ENCODE results near the gene PID1.
A peak's percentile ranks its signal among the peaks of the same experiment; 100 is the strongest.

Gene PID1

DNA sequence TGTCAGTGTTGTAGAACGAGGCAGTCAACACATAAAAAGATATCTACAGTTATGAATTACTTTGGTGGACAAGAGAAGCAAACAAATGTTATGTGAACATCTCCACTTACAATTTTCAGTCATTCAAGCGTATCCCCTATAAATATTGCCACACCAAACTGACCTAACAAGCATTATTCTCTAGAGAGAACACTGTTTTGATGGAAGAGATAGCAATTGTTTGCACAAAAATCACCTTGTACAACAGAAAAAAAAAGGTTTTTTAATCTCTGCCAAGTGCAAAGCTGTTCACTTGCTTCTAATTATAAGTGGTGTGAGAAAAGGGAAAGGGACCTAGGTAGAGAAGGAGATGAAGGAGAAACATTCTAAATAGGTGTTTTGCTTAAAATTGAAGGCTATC lies 33.8 kb downstream of the PID1 start:
- no peaks in the 10 kb centered on the region for H3K79me1 ChIP-seq (ENCODE audit: low read length)
- no peak overlapping the region for H2BK15ac ChIP-seq (replicated peaks; ENCODE audit: low read depth)
- H3K4ac ChIP-seq (ENCODE audit: low read depth, low read length), result no peak overlapping the region
- H2AK5ac ChIP-seq (ENCODE audit: low read length), result no peak overlapping the region
- no peak overlapping the region for H3K9ac ChIP-seq (ENCODE audit: low read length)
- no peak overlapping the region for H2BK5ac ChIP-seq (ENCODE audit: low read length)
- H4K5ac ChIP-seq (ENCODE audit: low read length), result no peak overlapping the region
- no peak overlapping the region for H3K23ac ChIP-seq (ENCODE audit: low read length)
- H3K4me1 ChIP-seq (ENCODE audit: control insufficient read depth, low read depth, low read length), result no peaks in the 10 kb centered on the region
- no peak overlapping the region for H2BK120ac ChIP-seq (ENCODE audit: low read depth, low read length)
- no peak for DNase-seq
- H3K27ac ChIP-seq (ENCODE audit: low read depth, low read length), result no peak overlapping the region
- H3K4me2 ChIP-seq (ENCODE audit: low read length), result no peak overlapping the region
- no peak overlapping the region for H4K8ac ChIP-seq (ENCODE audit: low read depth, low read length)
- WGBS (ENCODE audit: extremely low coverage, insufficient coverage, low lambda C conversion rate), result no CpG with 5 or more reads among the region's 2 CpGs
- H3K56ac ChIP-seq (ENCODE audit: low read length), result no peak overlapping the region
- no peaks in the 10 kb centered on the region for H3K36me3 ChIP-seq (ENCODE audit: control insufficient read depth, insufficient read depth, low read length)
- no peaks in the 10 kb centered on the region for H3K27me3 ChIP-seq (ENCODE audit: insufficient read depth, low read length, poor library complexity)
- no peak overlapping the region for H3K4me3 ChIP-seq (ENCODE audit: low read length)
- H3K79me2 ChIP-seq (ENCODE audit: control insufficient read depth, insufficient read depth, low read length), result no peaks in the 10 kb centered on the region
- H3K18ac ChIP-seq (ENCODE audit: low read length), result no peak overlapping the region

DNA sequence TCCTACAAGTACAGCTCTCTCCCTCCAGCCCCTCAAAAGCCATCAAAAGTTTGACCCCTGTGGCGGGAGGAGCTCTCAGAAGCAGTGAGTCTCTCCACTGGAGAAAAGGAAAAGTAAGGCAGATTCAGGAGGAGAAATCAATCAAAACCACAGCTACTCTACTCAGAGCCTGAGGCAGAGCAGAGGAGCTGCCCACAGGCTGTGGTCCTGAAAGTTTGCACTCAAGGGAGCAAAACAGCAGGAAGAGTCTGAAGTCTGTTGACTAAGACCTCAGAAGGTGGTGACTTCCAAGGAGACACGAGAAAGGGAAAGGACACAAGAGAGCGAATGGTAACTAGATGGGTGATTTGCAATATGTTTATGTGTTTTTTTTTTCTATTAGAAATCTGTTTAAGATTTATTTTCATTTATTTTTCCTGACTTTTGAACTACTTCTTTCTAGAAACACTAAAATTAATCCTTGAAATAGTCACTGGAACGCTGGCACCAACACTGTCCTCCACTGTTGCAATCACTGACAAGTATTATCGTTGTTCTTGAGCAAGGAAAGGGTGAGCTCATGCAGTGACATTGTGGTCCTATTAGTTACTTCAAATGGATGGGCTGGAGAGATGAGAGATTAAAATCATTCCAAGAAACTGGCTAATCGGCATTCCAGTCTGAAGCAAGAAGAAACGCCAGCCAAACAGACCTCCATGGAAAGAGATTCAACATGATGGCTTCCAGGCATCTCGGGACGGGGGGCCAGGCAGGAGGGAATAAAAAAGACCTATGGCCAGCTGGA lies 35.8 kb downstream of the PID1 start:
- no peak overlapping the region for H3K56ac ChIP-seq (ENCODE audit: low read length)
- no peaks in the 10 kb centered on the region for H3K36me3 ChIP-seq (ENCODE audit: control insufficient read depth, insufficient read depth, low read length)
- H3K18ac ChIP-seq (ENCODE audit: low read length), result no peak overlapping the region
- H4K8ac ChIP-seq (ENCODE audit: low read depth, low read length), result no peak overlapping the region
- no peak overlapping the region for H3K4ac ChIP-seq (ENCODE audit: low read depth, low read length)
- no peak overlapping the region for H3K9ac ChIP-seq (ENCODE audit: low read length)
- no peak overlapping the region for H3K4me3 ChIP-seq (ENCODE audit: low read length)
- H2AK5ac ChIP-seq (ENCODE audit: low read length), result no peak overlapping the region
- no CpG with 5 or more reads among the region's 9 CpGs for WGBS (ENCODE audit: extremely low coverage, insufficient coverage, low lambda C conversion rate)
- no peak overlapping the region for H3K4me2 ChIP-seq (ENCODE audit: low read length)
- DNase-seq, result peak; percentile 60
- H3K79me2 ChIP-seq (ENCODE audit: control insufficient read depth, insufficient read depth, low read length), result no peaks in the 10 kb centered on the region
- H2BK120ac ChIP-seq (ENCODE audit: low read depth, low read length), result no peak overlapping the region
- H3K4me1 ChIP-seq (ENCODE audit: control insufficient read depth, low read depth, low read length), result no peaks in the 10 kb centered on the region
- no peaks in the 10 kb centered on the region for H3K79me1 ChIP-seq (ENCODE audit: low read length)
- H2BK5ac ChIP-seq (ENCODE audit: low read length), result no peak overlapping the region
- H2BK15ac ChIP-seq (replicated peaks; ENCODE audit: low read depth), result no peak overlapping the region
- no peak overlapping the region for H4K5ac ChIP-seq (ENCODE audit: low read length)
- H3K27ac ChIP-seq (ENCODE audit: low read depth, low read length), result no peak overlapping the region
- no peak overlapping the region for H3K23ac ChIP-seq (ENCODE audit: low read length)
- H3K27me3 ChIP-seq (ENCODE audit: insufficient read depth, low read length, poor library complexity), result no peaks in the 10 kb centered on the region

DNA sequence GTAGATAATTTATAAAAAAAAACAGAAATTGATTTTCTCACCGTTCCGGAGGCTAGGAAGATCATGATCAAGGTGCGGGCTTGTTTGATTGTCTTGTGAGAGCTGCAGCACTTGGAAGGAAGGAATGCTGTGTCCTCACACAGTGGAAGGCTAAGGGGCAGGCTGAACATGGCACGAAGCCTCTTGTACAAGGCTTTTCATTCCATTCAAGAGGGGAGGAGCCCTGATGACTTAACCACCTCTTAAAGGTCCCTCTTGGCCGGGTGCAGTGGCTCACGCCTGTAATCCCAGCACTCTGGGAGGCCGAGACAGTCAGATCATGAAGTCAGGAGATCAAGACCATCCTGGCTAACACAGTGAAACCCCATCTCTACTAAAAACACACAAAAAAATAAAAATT lies 39.2 kb downstream of the PID1 start:
- no CpG with 5 or more reads among the region's 7 CpGs for WGBS (ENCODE audit: extremely low coverage, insufficient coverage, low lambda C conversion rate)
- Histone ChIP-seq H3K9ac (ENCODE audit: low read length) (no peak overlapping the region), H4K8ac (ENCODE audit: low read depth, low read length) (no peak overlapping the region), H2BK120ac (ENCODE audit: low read depth, low read length) (no peak overlapping the region), H4K5ac (ENCODE audit: low read length) (no peak overlapping the region), H3K79me2 (ENCODE audit: control insufficient read depth, insufficient read depth, low read length) (no peaks in the 10 kb centered on the region), H3K27me3 (ENCODE audit: insufficient read depth, low read length, poor library complexity) (no peaks in the 10 kb centered on the region), H3K27ac (ENCODE audit: low read depth, low read length) (no peak overlapping the region), H3K56ac (ENCODE audit: low read length) (no peak overlapping the region), H2BK5ac (ENCODE audit: low read length) (no peak overlapping the region), H3K4me1 (ENCODE audit: control insufficient read depth, low read depth, low read length) (no peaks in the 10 kb centered on the region), H3K79me1 (ENCODE audit: low read length) (no peaks in the 10 kb centered on the region), H3K36me3 (ENCODE audit: control insufficient read depth, insufficient read depth, low read length) (no peaks in the 10 kb centered on the region), H3K23ac (ENCODE audit: low read length) (no peak overlapping the region), H3K4ac (ENCODE audit: low read depth, low read length) (no peak overlapping the region), H3K4me3 (ENCODE audit: low read length) (no peak overlapping the region), H3K18ac (ENCODE audit: low read length) (no peak overlapping the region), H2AK5ac (ENCODE audit: low read length) (no peak overlapping the region), H2BK15ac (replicated peaks; ENCODE audit: low read depth) (no peak overlapping the region), H3K4me2 (ENCODE audit: low read length) (no peak overlapping the region)
- DNase-seq, result no peak

DNA sequence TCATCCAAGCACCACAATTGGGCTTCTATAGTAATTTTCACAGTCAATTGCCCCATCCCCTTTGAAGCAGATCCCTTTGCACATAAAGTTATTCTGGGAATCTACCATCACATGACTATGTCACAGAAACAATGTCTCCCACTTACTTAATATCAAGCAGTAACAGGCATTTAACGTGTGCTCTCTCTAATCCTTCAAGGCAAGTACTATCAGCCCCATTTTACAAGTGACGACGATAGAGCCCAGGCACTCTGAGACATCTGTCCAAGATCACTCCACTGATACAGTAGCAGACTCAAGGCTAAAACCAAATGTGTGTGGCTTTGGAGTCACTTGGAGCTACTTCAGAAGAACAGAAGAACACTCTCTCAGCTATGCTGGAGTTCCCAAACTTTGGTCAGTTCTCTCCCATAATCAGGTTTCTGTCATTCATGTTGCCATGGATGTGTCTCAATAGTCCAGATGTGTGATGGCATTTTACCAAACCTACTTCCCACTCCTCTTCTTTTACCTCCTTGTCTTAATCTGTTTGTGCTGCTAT lies 39.7 kb downstream of the PID1 start:
- Histone ChIP-seq H3K9ac (ENCODE audit: low read length) (no peak overlapping the region), H3K18ac (ENCODE audit: low read length) (no peak overlapping the region), H3K4me3 (ENCODE audit: low read length) (no peak overlapping the region), H2BK15ac (replicated peaks; ENCODE audit: low read depth) (no peak overlapping the region), H4K5ac (ENCODE audit: low read length) (no peak overlapping the region), H3K27ac (ENCODE audit: low read depth, low read length) (no peak overlapping the region), H3K4ac (ENCODE audit: low read depth, low read length) (no peak overlapping the region), H2BK5ac (ENCODE audit: low read length) (no peak overlapping the region), H2AK5ac (ENCODE audit: low read length) (no peak overlapping the region), H3K4me2 (ENCODE audit: low read length) (no peak overlapping the region), H2BK120ac (ENCODE audit: low read depth, low read length) (no peak overlapping the region), H4K8ac (ENCODE audit: low read depth, low read length) (no peak overlapping the region), H3K79me2 (ENCODE audit: control insufficient read depth, insufficient read depth, low read length) (no peaks in the 10 kb centered on the region), H3K56ac (ENCODE audit: low read length) (no peak overlapping the region), H3K23ac (ENCODE audit: low read length) (no peak overlapping the region), H3K4me1 (ENCODE audit: control insufficient read depth, low read depth, low read length) (no peaks in the 10 kb centered on the region), H3K79me1 (ENCODE audit: low read length) (no peaks in the 10 kb centered on the region), H3K27me3 (ENCODE audit: insufficient read depth, low read length, poor library complexity) (no peaks in the 10 kb centered on the region), H3K36me3 (ENCODE audit: control insufficient read depth, insufficient read depth, low read length) (no peaks in the 10 kb centered on the region)
- WGBS (ENCODE audit: extremely low coverage, insufficient coverage, low lambda C conversion rate), result no CpG with 5 or more reads among the region's 3 CpGs
- DNase-seq, result no peak

DNA sequence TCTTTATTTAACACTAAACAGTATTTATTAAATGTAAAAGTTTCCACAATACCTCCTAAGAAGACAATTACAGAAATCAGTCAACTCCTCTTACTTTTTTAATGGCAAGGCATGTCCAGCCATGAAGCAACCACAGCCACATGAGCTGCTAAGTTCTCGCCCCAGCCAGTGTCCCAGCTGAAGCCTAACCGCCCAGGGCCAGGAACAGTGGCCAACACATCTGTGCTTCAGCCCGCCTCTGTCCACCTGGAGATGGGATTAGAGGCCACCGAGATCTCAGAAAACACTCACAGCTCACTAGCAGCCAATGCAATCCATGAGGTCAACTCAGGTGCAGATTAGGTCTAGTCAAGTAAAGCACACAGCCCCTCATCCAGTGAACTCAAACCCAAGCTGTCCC lies 40.2 kb downstream of the PID1 start:
- no peak overlapping the region for H3K56ac ChIP-seq (ENCODE audit: low read length)
- no peak overlapping the region for H3K27ac ChIP-seq (ENCODE audit: low read depth, low read length)
- H2BK15ac ChIP-seq (replicated peaks; ENCODE audit: low read depth), result no peak overlapping the region
- no peaks in the 10 kb centered on the region for H3K27me3 ChIP-seq (ENCODE audit: insufficient read depth, low read length, poor library complexity)
- no peaks in the 10 kb centered on the region for H3K79me2 ChIP-seq (ENCODE audit: control insufficient read depth, insufficient read depth, low read length)
- H3K4me2 ChIP-seq (ENCODE audit: low read length), result no peak overlapping the region
- H4K8ac ChIP-seq (ENCODE audit: low read depth, low read length), result no peak overlapping the region
- WGBS (ENCODE audit: extremely low coverage, insufficient coverage, low lambda C conversion rate), result no CpG with 5 or more reads among the region's 4 CpGs
- H3K4ac ChIP-seq (ENCODE audit: low read depth, low read length), result no peak overlapping the region
- H3K23ac ChIP-seq (ENCODE audit: low read length), result no peak overlapping the region
- H4K5ac ChIP-seq (ENCODE audit: low read length), result no peak overlapping the region
- H2BK5ac ChIP-seq (ENCODE audit: low read length), result no peak overlapping the region
- H3K18ac ChIP-seq (ENCODE audit: low read length), result no peak overlapping the region
- H3K9ac ChIP-seq (ENCODE audit: low read length), result no peak overlapping the region
- no peak overlapping the region for H2BK120ac ChIP-seq (ENCODE audit: low read depth, low read length)
- no peaks in the 10 kb centered on the region for H3K79me1 ChIP-seq (ENCODE audit: low read length)
- no peak overlapping the region for H3K4me3 ChIP-seq (ENCODE audit: low read length)
- no peaks in the 10 kb centered on the region for H3K4me1 ChIP-seq (ENCODE audit: control insufficient read depth, low read depth, low read length)
- H2AK5ac ChIP-seq (ENCODE audit: low read length), result no peak overlapping the region
- no peaks in the 10 kb centered on the region for H3K36me3 ChIP-seq (ENCODE audit: control insufficient read depth, insufficient read depth, low read length)
- no peak for DNase-seq

DNA sequence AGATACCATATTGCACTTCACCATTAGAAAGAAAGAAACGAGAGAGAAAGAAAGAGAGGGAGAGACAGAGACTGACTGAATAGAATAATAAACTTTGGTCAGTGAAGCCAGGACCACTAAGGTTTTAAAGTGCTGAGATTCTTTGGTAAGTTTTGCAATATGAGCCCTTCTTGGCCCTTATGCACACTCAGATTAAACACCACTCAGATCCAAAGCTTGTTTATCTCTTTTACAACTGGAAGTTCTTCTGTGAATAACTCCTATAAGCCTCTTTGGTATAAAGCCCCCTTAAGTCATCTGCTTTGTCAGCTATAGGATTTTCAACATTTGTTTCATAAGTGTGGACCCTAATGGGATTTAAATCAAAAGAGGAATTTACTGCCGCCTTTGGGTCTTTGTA lies 40.8 kb downstream of the PID1 start:
- Histone ChIP-seq H3K9ac (ENCODE audit: low read length) (no peak overlapping the region), H3K23ac (ENCODE audit: low read length) (no peak overlapping the region), H3K18ac (ENCODE audit: low read length) (no peak overlapping the region), H2BK5ac (ENCODE audit: low read length) (no peak overlapping the region), H3K79me2 (ENCODE audit: control insufficient read depth, insufficient read depth, low read length) (no peaks in the 10 kb centered on the region), H3K27me3 (ENCODE audit: insufficient read depth, low read length, poor library complexity) (no peaks in the 10 kb centered on the region), H3K79me1 (ENCODE audit: low read length) (no peaks in the 10 kb centered on the region), H2BK15ac (replicated peaks; ENCODE audit: low read depth) (no peak overlapping the region), H2BK120ac (ENCODE audit: low read depth, low read length) (no peak overlapping the region), H3K4ac (ENCODE audit: low read depth, low read length) (no peak overlapping the region), H3K4me3 (ENCODE audit: low read length) (no peak overlapping the region), H3K36me3 (ENCODE audit: control insufficient read depth, insufficient read depth, low read length) (no peaks in the 10 kb centered on the region), H3K27ac (ENCODE audit: low read depth, low read length) (no peak overlapping the region), H4K5ac (ENCODE audit: low read length) (no peak overlapping the region), H2AK5ac (ENCODE audit: low read length) (no peak overlapping the region), H3K4me2 (ENCODE audit: low read length) (no peak overlapping the region), H3K56ac (ENCODE audit: low read length) (no peak overlapping the region), H3K4me1 (ENCODE audit: control insufficient read depth, low read depth, low read length) (no peaks in the 10 kb centered on the region), H4K8ac (ENCODE audit: low read depth, low read length) (no peak overlapping the region)
- WGBS (ENCODE audit: extremely low coverage, insufficient coverage, low lambda C conversion rate), result no CpG with 5 or more reads among the region's 2 CpGs
- DNase-seq, result no peak
